ENCODE data around the gene TPPP. TPM values are rescaled to one million over a fixed set of nuclear protein-coding genes. Genes with fewer than 3 reads are reported as not detected.

Gene TPPP
- polyA plus RNA-seq, 1 donor (not counting 4 experiments of a cell fraction or from before 2014, with no cell fraction given) = 0.88 TPM

DNA sequence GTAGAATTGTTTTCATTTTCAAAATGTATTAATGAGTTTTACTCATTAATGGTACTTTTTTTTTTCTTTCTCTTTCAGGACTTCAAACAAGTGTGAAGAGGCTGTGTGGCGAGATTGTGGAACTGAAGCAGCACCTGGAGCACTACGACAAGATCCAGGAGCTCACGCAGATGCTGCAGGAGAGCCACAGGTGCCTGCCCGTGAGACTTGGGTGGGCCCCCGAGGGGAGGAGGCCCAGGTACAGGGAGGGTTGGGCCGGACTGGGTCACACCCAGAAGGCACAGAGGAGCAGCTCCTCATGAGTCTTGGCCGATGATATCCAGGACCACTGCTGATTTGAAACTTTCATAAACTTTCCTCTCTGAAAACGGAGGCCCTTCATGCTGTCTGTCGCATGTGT is 45.4 kb downstream of the TPPP start:
- H3K9me3 ChIP-seq (ENCODE audit: control insufficient read depth, low read depth, low read length) = peaks cover 14% of the 10 kb centered on the region
- no peaks in the 10 kb centered on the region for H3K4me1 ChIP-seq (ENCODE audit: control insufficient read depth, extremely low read depth, insufficient read depth, low read length)
- no peaks in the 10 kb centered on the region for H3K27me3 ChIP-seq (ENCODE audit: control insufficient read depth, extremely low read depth, insufficient read depth, low read length)
- dilution Hi-C loops (cut with MboI; ENCODE audit: extremely low pct_ligation_motif_present, low sequenced_read_pairs) = no loop called here
- H4K20me1 ChIP-seq (ENCODE audit: control insufficient read depth, extremely low read depth, insufficient read depth, low read length) = no peaks in the 10 kb centered on the region
- H3K9me1 ChIP-seq (ENCODE audit: control insufficient read depth, extremely low read depth, insufficient read depth, low read length) = no peaks in the 10 kb centered on the region
- H3K4me3 ChIP-seq (ENCODE audit: control insufficient read depth in 2 of 3, extremely low read depth in 1 of 3, insufficient read depth in 2 of 3, low read depth in 1 of 3, low read length in 3 of 3) = no peak overlapping the region
- TF ChIP-seq EZH2 (IDR thresholded peaks at IDR 0.05; ENCODE audit: low read length) = no peak
- TF ChIP-seq, protein P1, sequence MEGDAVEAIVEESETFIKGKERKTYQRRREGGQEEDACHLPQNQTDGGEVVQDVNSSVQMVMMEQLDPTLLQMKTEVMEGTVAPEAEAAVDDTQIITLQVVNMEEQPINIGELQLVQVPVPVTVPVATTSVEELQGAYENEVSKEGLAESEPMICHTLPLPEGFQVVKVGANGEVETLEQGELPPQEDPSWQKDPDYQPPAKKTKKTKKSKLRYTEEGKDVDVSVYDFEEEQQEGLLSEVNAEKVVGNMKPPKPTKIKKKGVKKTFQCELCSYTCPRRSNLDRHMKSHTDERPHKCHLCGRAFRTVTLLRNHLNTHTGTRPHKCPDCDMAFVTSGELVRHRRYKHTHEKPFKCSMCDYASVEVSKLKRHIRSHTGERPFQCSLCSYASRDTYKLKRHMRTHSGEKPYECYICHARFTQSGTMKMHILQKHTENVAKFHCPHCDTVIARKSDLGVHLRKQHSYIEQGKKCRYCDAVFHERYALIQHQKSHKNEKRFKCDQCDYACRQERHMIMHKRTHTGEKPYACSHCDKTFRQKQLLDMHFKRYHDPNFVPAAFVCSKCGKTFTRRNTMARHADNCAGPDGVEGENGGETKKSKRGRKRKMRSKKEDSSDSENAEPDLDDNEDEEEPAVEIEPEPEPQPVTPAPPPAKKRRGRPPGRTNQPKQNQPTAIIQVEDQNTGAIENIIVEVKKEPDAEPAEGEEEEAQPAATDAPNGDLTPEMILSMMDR (optimal IDR thresholded peaks at IDR 0.05 in 1 of 3, IDR thresholded peaks at IDR 0.05 in 1 of 3, conservative IDR thresholded peaks at IDR 0.05 in 1 of 3; ENCODE audit: extremely low read depth in 1 of 3, insufficient read depth in 2 of 3, low read length in 3 of 3) = no peak
- H3K27ac ChIP-seq (ENCODE audit: control insufficient read depth, insufficient read depth, low read length) = no peak overlapping the region
- H3K79me2 ChIP-seq (ENCODE audit: control insufficient read depth, insufficient read depth, low read length) = no peaks in the 10 kb centered on the region
- FAIRE-seq (no peak), DNase-seq (ENCODE audit: low read depth, low spot score) (no peak)
- no peak overlapping the region for H3K9ac ChIP-seq (ENCODE audit: control insufficient read depth, extremely low read depth, insufficient read depth, low read length)
- H2AFZ ChIP-seq (ENCODE audit: control insufficient read depth, low read length) = no peak overlapping the region
- H3K36me3 ChIP-seq (ENCODE audit: control insufficient read depth in 2 of 2, extremely low read depth in 1 of 2, insufficient read depth in 2 of 2, low read length in 2 of 2) = peaks cover 23 to 26% of the 10 kb centered on the region in 2 experiments
- no peak overlapping the region for H3K4me2 ChIP-seq (ENCODE audit: control insufficient read depth, extremely low read depth, insufficient read depth, low read depth, low read length)

DNA sequence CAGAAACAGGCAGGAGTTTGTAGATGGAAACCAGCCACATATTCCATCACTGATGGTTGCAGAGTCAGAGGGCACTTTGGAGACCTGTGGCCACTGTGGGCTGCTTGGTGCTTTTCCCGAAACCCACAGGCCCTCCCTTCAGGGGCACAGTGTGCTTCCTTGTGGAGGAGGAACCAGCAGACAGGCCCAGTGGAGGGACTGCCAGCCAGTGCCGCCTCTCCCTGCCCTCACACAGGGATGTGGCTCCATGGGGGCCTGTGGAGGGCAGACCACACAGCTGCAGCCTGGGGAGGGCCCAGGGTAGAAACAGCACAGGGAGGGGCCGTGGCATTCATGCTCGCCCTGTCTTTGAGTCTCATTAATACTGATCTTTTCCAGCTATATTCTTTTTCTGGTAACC is 45.8 kb downstream of the TPPP start:
- peaks cover 14% of the 10 kb centered on the region for H3K9me3 ChIP-seq (ENCODE audit: control insufficient read depth, low read depth, low read length)
- H3K9ac ChIP-seq (ENCODE audit: control insufficient read depth, extremely low read depth, insufficient read depth, low read length) = no peak overlapping the region
- no peak overlapping the region for H2AFZ ChIP-seq (ENCODE audit: control insufficient read depth, low read length)
- no peaks in the 10 kb centered on the region for H3K27me3 ChIP-seq (ENCODE audit: control insufficient read depth, extremely low read depth, insufficient read depth, low read length)
- H4K20me1 ChIP-seq (ENCODE audit: control insufficient read depth, extremely low read depth, insufficient read depth, low read length) = no peaks in the 10 kb centered on the region
- H3K36me3 ChIP-seq (ENCODE audit: control insufficient read depth in 2 of 2, extremely low read depth in 1 of 2, insufficient read depth in 2 of 2, low read length in 2 of 2) = peaks cover 24 to 26% of the 10 kb centered on the region in 2 experiments
- H3K4me3 ChIP-seq (ENCODE audit: control insufficient read depth in 2 of 3, extremely low read depth in 1 of 3, insufficient read depth in 2 of 3, low read depth in 1 of 3, low read length in 3 of 3) = no peak overlapping the region
- DNase-seq (ENCODE audit: low read depth, low spot score) (no peak), FAIRE-seq (no peak)
- TF ChIP-seq EZH2 (IDR thresholded peaks at IDR 0.05; ENCODE audit: low read length) = no peak
- TF ChIP-seq, protein P1 (optimal IDR thresholded peaks at IDR 0.05 in 1 of 3, IDR thresholded peaks at IDR 0.05 in 1 of 3, conservative IDR thresholded peaks at IDR 0.05 in 1 of 3; ENCODE audit: extremely low read depth in 1 of 3, insufficient read depth in 2 of 3, low read length in 3 of 3) = no peak
- H3K4me1 ChIP-seq (ENCODE audit: control insufficient read depth, extremely low read depth, insufficient read depth, low read length) = no peaks in the 10 kb centered on the region
- dilution Hi-C loops (cut with MboI; ENCODE audit: extremely low pct_ligation_motif_present, low sequenced_read_pairs) = no loop called here
- no peak overlapping the region for H3K27ac ChIP-seq (ENCODE audit: control insufficient read depth, insufficient read depth, low read length)
- H3K9me1 ChIP-seq (ENCODE audit: control insufficient read depth, extremely low read depth, insufficient read depth, low read length) = no peaks in the 10 kb centered on the region
- H3K4me2 ChIP-seq (ENCODE audit: control insufficient read depth, extremely low read depth, insufficient read depth, low read depth, low read length) = no peak overlapping the region
- H3K79me2 ChIP-seq (ENCODE audit: control insufficient read depth, insufficient read depth, low read length) = no peaks in the 10 kb centered on the region

Data from keratinocyte (primary cell).